HCT116 (cell line): ENCODE measurements around the gene PSEN2. TPM values are rescaled to one million over a fixed set of nuclear protein-coding genes. Genes with fewer than 3 reads are reported as not detected.
"Not testable (repeated sequence)": the region's sequence is repeated elsewhere in the genome, so short reads cannot be mapped to it uniquely, and the experiment has no call there.

Experiments used
- ATAC-seq: fragments of 200-7000 bp; cut with Tn5 transposase; 2 replicates; pipeline ENCODE4 v1.9.1; 2020; ENCODE audit warnings: mild to moderate bottlenecking, moderate library complexity
- BruUV-seq: library from RNA; stranded (reverse); fragments of 400-500 nt; replicated peaks from 2 replicates; lab custom pipeline; 2021; lab: Mats Ljungman, UMichigan
- CTCF ChIA-PET: fragments of 300-600 bp; sonication (Branson Sonifier 250); formaldehyde crosslinking; loops from one replicate; lab custom pipeline; 2021; ENCODE audit warnings: antibody characterized with exemption; lab: Charles Lee
- POLR2A ChIA-PET: fragments of 300-600, 350-600 bp; sonication (Branson Sonifier 250); formaldehyde crosslinking; loops from one replicate; lab custom pipeline; 2021; ENCODE audit warnings: antibody characterized with exemption; lab: Charles Lee
- RAD21 ChIA-PET, 2 experiments: fragments of 300-600 bp; sonication (Branson Sonifier 250); formaldehyde crosslinking; loops; one replicate each; lab custom pipeline; 2023; ENCODE audit warnings: low total read pairs in 2 of 2; ENCODE audit not compliant: uncharacterized antibody in 2 of 2, unreplicated experiment in 2 of 2, low non-redundant PET in 1 of 2; lab: Charles Lee
- DNase-seq: peaks from one replicate; pipeline ENCODE4 v3.0.0-alpha.2; 2010; ENCODE audit warnings: low read depth, low spot score
- H2AFZ ChIP-seq: fragments of 200-600 bp; shearing (Covaris generic), sonication (generic); 2 replicates; pipeline ENCODE4 v1.6.1; 2017; ENCODE audit warnings: low read depth, mixed run types, mixed read lengths, antibody characterized with exemption, low read length; ENCODE audit not compliant: poor library complexity, severe bottlenecking
- H3K27ac ChIP-seq: 2 replicates; pipeline ENCODE4 v1.5.1; 2012; ENCODE audit warnings: low read depth, low read length
- H3K27me3 ChIP-seq: fragments of 200-600 bp; sonication (generic); 2 replicates; pipeline ENCODE4 v1.6.1; 2016; ENCODE audit warnings: mixed run types, low read length, mixed read lengths; ENCODE audit not compliant: insufficient read depth
- H3K36me3 ChIP-seq, 2 experiments: fragments of 200-500 bp in 1 of 2; fragments of 200-600 bp in 1 of 2; sonication (Bioruptor generic) in 1 of 2; sonication (generic) in 1 of 2; 2 replicates each; pipeline versions ENCODE4 v1.5.1 to v1.6.1; 2014 to 2016; ENCODE audit warnings: low read length in 2 of 2, inconsistent platforms in 1 of 2, mixed read lengths in 1 of 2, mixed run types in 1 of 2; ENCODE audit not compliant: insufficient read depth in 2 of 2, control insufficient read depth in 1 of 2
- H3K4me1 ChIP-seq, 2 experiments: fragments of 200-600 bp in 1 of 2; sonication (generic) in 1 of 2; 2 replicates each; pipeline versions ENCODE4 v1.5.1 to v1.6.1; 2012 to 2017; ENCODE audit warnings: low read length in 2 of 2, inconsistent platforms in 1 of 2, mild to moderate bottlenecking in 1 of 2, mixed read lengths in 1 of 2, mixed run types in 1 of 2, moderate library complexity in 1 of 2; ENCODE audit not compliant: insufficient read depth in 2 of 2, control insufficient read depth in 1 of 2
- H3K4me2 ChIP-seq: fragments of 200-600 bp; sonication (generic); 2 replicates; pipeline ENCODE4 v1.6.1; 2017; ENCODE audit warnings: mixed run types, low read length, mixed read lengths
- H3K4me3 ChIP-seq, 2 experiments: fragments of 200-600 bp in 1 of 2; sonication (generic) in 1 of 2; replicated peaks in 1 of 2; 2 replicates each; pipeline ENCODE4 v1.5.1; 2011 to 2016; ENCODE audit warnings: low read length in 2 of 2, control low read depth in 1 of 2, low read depth in 1 of 2, mild to moderate bottlenecking in 1 of 2, mixed read lengths in 1 of 2, mixed run types in 1 of 2
- H3K79me2 ChIP-seq: fragments of 200-600 bp; sonication (generic); 2 replicates; pipeline ENCODE4 v1.6.1; 2017; ENCODE audit warnings: mild to moderate bottlenecking, mixed run types, low read length, moderate library complexity, mixed read lengths; ENCODE audit not compliant: insufficient read depth
- H3K9ac ChIP-seq: fragments of 200-600 bp; sonication (generic); 2 replicates; pipeline ENCODE4 v1.6.1; 2016; ENCODE audit warnings: low read length, mixed read lengths
- H3K9me2 ChIP-seq: fragments of 200-600 bp; sonication (generic), shearing (Covaris generic); 2 replicates; pipeline ENCODE4 v1.6.1; 2017; ENCODE audit warnings: mixed run types, mild to moderate bottlenecking, moderate library complexity; ENCODE audit not compliant: insufficient read depth
- H3K9me3 ChIP-seq, 2 experiments: fragments of 200-500 bp in 1 of 2; fragments of 200-600 bp in 1 of 2; sonication (Bioruptor generic) in 1 of 2; sonication (generic) in 1 of 2; 2 replicates each; pipeline ENCODE4 v1.6.1; 2014 to 2017; ENCODE audit warnings: low read length in 2 of 2, mixed read lengths in 2 of 2, inconsistent platforms in 1 of 2, low read depth in 1 of 2, mild to moderate bottlenecking in 1 of 2, mixed run types in 1 of 2, moderate library complexity in 1 of 2; ENCODE audit not compliant: control insufficient read depth in 1 of 2, insufficient read depth in 1 of 2
- H4K20me1 ChIP-seq: fragments of 200-600 bp; sonication (generic), shearing (Covaris generic); 2 replicates; pipeline ENCODE4 v1.6.1; 2017; ENCODE audit warnings: mixed run types, mild to moderate bottlenecking, moderate library complexity; ENCODE audit not compliant: insufficient read depth
- CBX3 ChIP-seq: IDR thresholded peaks from 2 replicates; pipeline ENCODE4 v1.6.1; 2012; ENCODE audit warnings: low read depth
- CTCF ChIP-seq, 3 experiments: fragments of 200-600 bp in 1 of 3; sonication (generic) in 1 of 3; IDR thresholded peaks in 2 of 3; conservative IDR thresholded peaks in 1 of 3; 2 replicates each; pipeline ENCODE4 v1.5.1; 2012 to 2017; ENCODE audit warnings: low read depth in 2 of 3, low read length in 2 of 3, antibody characterized with exemption in 1 of 3, borderline replicate concordance in 1 of 3, control low read depth in 1 of 3, mild to moderate bottlenecking in 1 of 3, mixed read lengths in 1 of 3, mixed run types in 1 of 3, moderate library complexity in 1 of 3; ENCODE audit not compliant: insufficient read depth in 1 of 3
- ELF1 ChIP-seq: IDR thresholded peaks from 2 replicates; pipeline ENCODE4 v1.6.1; 2012; ENCODE audit warnings: low read depth, borderline replicate concordance
- JUND ChIP-seq: IDR thresholded peaks from 2 replicates; pipeline ENCODE4 v1.6.1; 2012
- MAX ChIP-seq: IDR thresholded peaks from 2 replicates; pipeline ENCODE4 v1.6.1; 2012
- POLR2AphosphoS5 ChIP-seq: IDR thresholded peaks from 2 replicates; pipeline ENCODE4 v1.6.1; 2011; ENCODE audit warnings: mild to moderate bottlenecking, low read depth, low read length, moderate library complexity
- SRF ChIP-seq: IDR thresholded peaks from 2 replicates; pipeline ENCODE4 v1.6.1; 2012; ENCODE audit warnings: low read depth
- YY1 ChIP-seq: IDR thresholded peaks from 2 replicates; pipeline ENCODE4 v1.6.1; 2011; ENCODE audit warnings: low read length, low read depth, moderate library complexity, mild to moderate bottlenecking; ENCODE audit not compliant: insufficient replicate concordance; ENCODE audit errors: extremely low read depth
- ZFX ChIP-seq: fragments of 450-650 bp; IDR thresholded peaks from 2 replicates; pipeline ENCODE4 v1.6.1; 2017
- ZNF274 ChIP-seq: fragments of 200-500 bp; sonication (Bioruptor generic); IDR thresholded peaks from 2 replicates; pipeline ENCODE4 v1.6.1; 2014; ENCODE audit warnings: mild to moderate bottlenecking, low read depth, low read length, inconsistent platforms
- intact Hi-C: fragments of 100-400 bp; cut with micrococcal nuclease; formaldehyde crosslinking; loops from 2 replicates; pipeline ENCODE4 v1.10.0; 2022
- total RNA-seq: library from RNA; stranded (reverse); gene quantifications from one replicate; pipeline ENCODE4 v1.2.1, GENCODE V29; 2021; ENCODE audit not compliant: unreplicated experiment

Gene PSEN2
- total RNA-seq, 1 experiment from 2014 or later: 28.5 TPM

DNA sequence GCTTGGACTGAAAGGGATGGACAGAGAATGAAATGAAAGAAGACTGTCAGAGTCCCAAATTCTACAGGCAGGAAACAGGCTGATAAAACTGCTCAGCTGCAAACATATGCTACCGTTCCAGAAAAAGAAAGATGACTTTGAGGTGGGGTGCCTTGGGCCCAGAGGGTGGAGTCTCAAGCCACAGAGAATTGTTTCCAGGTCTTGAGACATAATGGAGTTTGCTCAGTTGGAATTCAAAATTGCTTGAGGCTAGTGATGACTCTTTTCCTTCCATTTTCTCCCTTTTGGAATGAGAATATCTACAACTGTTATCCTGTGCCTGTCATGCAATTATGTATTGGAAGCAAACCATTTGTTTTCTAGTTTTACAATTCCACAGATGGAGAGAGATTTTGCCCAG lies 23.6 kb upstream of the PSEN2 start:
- Histone ChIP-seq H3K79me2 (no peaks in the 10 kb centered on the region), H4K20me1 (no peaks in the 10 kb centered on the region), H3K4me1 (no peaks in the 10 kb centered on the region), H2AFZ (no peak overlapping the region), H3K4me2 (no peak overlapping the region), H3K27me3 (no peaks in the 10 kb centered on the region), H3K27ac (no peak overlapping the region), H3K9me3 (no peaks in the 10 kb centered on the region), H3K9ac (no peak overlapping the region), H3K9me2 (no peaks in the 10 kb centered on the region), H3K36me3 (no peaks in the 10 kb centered on the region), H3K4me3 (no peak overlapping the region)
- no TSS peak for BruUV-seq
- ChIA-PET CTCF (no interaction called here), POLR2A (no interaction called here), RAD21 (no interaction called here)
- no peak for TF ChIP-seq ZFX
- no peak for TF ChIP-seq JUND
- no peak for TF ChIP-seq CBX3
- TF ChIP-seq ZNF274: no peak
- no peak for TF ChIP-seq SRF
- no peak for TF ChIP-seq POLR2AphosphoS5
- TF ChIP-seq MAX: no peak
- TF ChIP-seq CTCF (IDR thresholded peaks at IDR 0.05 in 2 of 3, conservative IDR thresholded peaks at IDR 0.05 in 1 of 3; ENCODE audit: borderline replicate concordance in 1 of 3, insufficient read depth in 1 of 3, low read depth in 2 of 3, low read length in 2 of 3): no peak
- no peak for TF ChIP-seq YY1
- TF ChIP-seq ELF1: no peak
- intact Hi-C loops: no loop called here
- no peak for DNase-seq
- no peak for ATAC-seq

DNA sequence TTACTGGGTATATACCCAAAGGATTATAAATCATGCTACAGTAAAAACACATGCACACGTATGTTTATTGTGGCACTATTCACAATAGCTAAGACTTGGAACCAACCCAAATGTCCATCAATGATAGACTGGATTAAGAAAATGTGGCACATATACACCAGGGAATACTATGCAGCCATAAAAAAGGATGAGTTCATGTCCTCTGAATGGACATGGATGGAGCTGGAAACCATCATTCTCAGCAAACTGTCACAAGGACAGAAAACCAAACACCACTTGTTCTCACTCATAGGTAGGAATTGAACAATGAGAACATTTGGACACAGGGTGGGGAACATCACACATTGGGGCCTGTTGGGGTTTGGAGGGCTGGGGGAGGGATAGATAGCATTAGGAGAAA lies 15.9 kb upstream of the PSEN2 start:
- RAD21 ChIA-PET, POLR2A ChIA-PET: not testable (repeated sequence)

More for the DNA sequence above, 15.9 kb upstream of the PSEN2 start:
- H3K9ac ChIP-seq, H3K9me2 ChIP-seq, H2AFZ ChIP-seq, intact Hi-C loops, H3K27me3 ChIP-seq, H3K4me3 ChIP-seq, CTCF ChIA-PET, H3K9me3 ChIP-seq, H3K4me2 ChIP-seq, BruUV-seq, DNase-seq, H3K79me2 ChIP-seq, H3K27ac ChIP-seq, H4K20me1 ChIP-seq, H3K36me3 ChIP-seq, ATAC-seq, H3K4me1 ChIP-seq: not testable (repeated sequence)
